Astrocyte of the spinal cord (primary cell): ENCODE measurements around the gene ELFN1.

Experiments
- DNase-seq: peaks from one replicate; pipeline ENCODE4 v3.0.0; 2011; ENCODE audit warnings: low read depth, low spot score
- H3K4me3 ChIP-seq: 2 replicates; pipeline ENCODE4 v1.5.1; 2011; ENCODE audit warnings: low read depth, mild to moderate bottlenecking, low read length, moderate library complexity
- CTCF ChIP-seq: IDR thresholded peaks from 2 replicates; pipeline ENCODE4 v1.5.1; 2012; ENCODE audit warnings: low read depth, mild to moderate bottlenecking, low read length, inconsistent platforms
- in situ Hi-C: cut with HindIII; loops from 2 replicates; pipeline ENCODE4 v1.10.0; 2017; ENCODE audit warnings: low sequenced_read_pairs

The ELFN1 gene

GRCh38 chr7:1705856-1706255, 35.8 kb downstream of the ELFN1 start:
- no peak for TF ChIP-seq CTCF
- no peak overlapping the region for H3K4me3 ChIP-seq
- no peak for DNase-seq
- in situ Hi-C loops, result no loop called here

- no peak for DNase-seq
- no peak overlapping the region for H3K4me3 ChIP-seq
- in situ Hi-C loops, result no loop called here
- TF ChIP-seq CTCF, result no peak
Observed at GRCh38 chr7:1706381-1706720, 36.3 kb downstream of the ELFN1 start.

GRCh38 chr7:1706721-1707613, 36.9 kb downstream of the ELFN1 start:
- H3K4me3 ChIP-seq, result no peak overlapping the region
- in situ Hi-C loops, result no loop called here
- no peak for DNase-seq
- TF ChIP-seq CTCF, result no peak

- in situ Hi-C loops, result no loop called here
- DNase-seq, result no peak
- TF ChIP-seq CTCF, result peak; percentile 25
- no peak overlapping the region for H3K4me3 ChIP-seq
Observed at GRCh38 chr7:1707756-1708595, 37.9 kb downstream of the ELFN1 start.

GRCh38 chr7:1708596-1709251, 38.6 kb downstream of the ELFN1 start:
- no peak for DNase-seq
- TF ChIP-seq CTCF, result no peak
- in situ Hi-C loops, result no loop called here
- H3K4me3 ChIP-seq, result no peak overlapping the region

GRCh38 chr7:1709281-1709680, 39.2 kb downstream of the ELFN1 start:
- H3K4me3 ChIP-seq, result no peak overlapping the region
- in situ Hi-C loops, result no loop called here
- TF ChIP-seq CTCF, result no peak
- no peak for DNase-seq
